SW480 (cell line): ENCODE data around the gene UBE2J2.
"Not testable (repeated sequence)": the region's sequence is repeated elsewhere in the genome, so short reads cannot be mapped to it uniquely, and the experiment has no call there.

ENCODE experiments used
- DNase-seq: peaks from one replicate; pipeline ENCODE4 v3.0.0-alpha.2; 2016; ENCODE audit warnings: low spot score

UBE2J2 gene

GRCh38 chr1:1255611-1256010, 18.0 kb downstream of the UBE2J2 start:
- DNase-seq = no peak

DNA sequence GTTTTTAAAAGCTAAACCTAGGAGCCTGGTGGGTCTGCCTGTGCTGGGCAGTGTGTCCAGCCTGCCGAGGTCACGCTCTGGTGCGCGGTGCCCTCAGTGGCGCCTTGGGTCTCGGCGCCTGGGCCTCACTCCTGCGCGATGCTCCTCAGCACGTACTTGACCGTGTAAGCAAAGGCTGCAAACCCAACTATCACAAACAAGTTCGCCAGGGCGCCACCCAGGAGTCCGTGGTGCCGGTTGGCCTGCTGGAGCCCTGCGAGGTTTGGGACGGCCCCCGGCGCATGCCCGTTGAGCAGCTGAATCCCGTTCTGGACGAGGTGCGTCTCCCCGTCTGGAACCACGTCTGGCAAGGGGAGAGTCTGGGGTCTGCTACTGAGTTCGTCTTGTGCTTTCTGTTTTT, 18.6 kb downstream of the UBE2J2 start:
- no peak for DNase-seq

GRCh38 chr1:1254667-1254998, 19.0 kb downstream of the UBE2J2 start:
- DNase-seq = peak; percentile 51

GRCh38 chr1:1253972-1254666, 19.5 kb downstream of the UBE2J2 start:
- DNase-seq = no peak

DNA sequence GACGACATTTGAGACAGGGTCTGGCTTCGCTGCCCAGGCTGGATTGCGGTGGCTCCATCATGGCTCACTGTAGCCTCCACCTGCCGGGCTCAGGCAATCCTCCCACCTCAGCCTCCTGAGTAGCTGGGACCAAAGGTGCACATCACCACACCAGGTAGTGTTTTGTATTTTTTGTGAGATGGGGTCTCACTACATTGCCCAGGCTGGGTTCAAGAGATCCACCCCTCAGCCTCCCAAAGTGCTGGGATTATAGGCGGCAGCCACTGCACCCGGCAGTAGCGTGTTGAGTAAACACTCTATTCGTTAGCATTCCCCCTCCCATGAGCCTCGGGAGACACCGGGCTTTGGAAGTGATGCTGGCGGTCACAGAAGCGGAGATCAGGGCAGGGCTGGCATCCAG, 20.3 kb downstream of the UBE2J2 start:
- no peak for DNase-seq

- DNase-seq = peak; percentile 71
Measured at GRCh38 chr1:1250786-1251284, 22.8 kb downstream of the UBE2J2 start.

GRCh38 chr1:1248009-1248913, 25.4 kb downstream of the UBE2J2 start:
- not testable (repeated sequence) for DNase-seq

DNA sequence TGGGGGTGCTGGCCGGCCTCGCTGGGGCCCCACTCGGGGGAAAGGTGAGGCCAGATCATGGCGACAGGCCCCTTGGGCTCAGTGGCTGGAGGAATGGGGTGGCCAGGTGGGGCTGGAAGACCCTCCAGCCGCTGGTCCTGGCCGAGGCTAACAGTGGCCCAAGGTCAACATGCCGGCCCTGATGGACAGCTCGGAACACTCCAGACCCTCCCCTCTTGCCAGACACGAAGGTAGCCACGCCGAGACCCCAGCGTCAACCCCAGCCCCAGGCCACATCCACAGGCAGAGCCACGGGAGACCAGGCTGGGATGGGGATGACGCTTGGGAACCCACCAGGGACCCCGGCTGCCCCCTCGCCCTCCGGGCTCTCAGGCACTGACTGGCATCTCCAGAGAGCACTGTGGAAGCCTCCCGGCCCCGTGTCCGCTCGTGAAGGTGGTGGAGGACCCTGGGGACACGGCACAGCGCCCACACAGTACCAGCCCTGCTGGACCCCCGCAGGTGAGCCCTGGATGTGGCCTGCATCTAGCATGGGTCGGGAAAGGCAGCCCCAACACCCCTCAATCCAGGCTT, 26.2 kb downstream of the UBE2J2 start:
- no peak for DNase-seq

- no peak for DNase-seq
Measured at GRCh38 chr1:1246577-1247340, 26.9 kb downstream of the UBE2J2 start, which contains the start of gene C1QTNF12. Gene C1QTNF12 (minus strand): TSS chr1:1246722. CDS start chr1:1246690, 32 bp downstream.

DNA sequence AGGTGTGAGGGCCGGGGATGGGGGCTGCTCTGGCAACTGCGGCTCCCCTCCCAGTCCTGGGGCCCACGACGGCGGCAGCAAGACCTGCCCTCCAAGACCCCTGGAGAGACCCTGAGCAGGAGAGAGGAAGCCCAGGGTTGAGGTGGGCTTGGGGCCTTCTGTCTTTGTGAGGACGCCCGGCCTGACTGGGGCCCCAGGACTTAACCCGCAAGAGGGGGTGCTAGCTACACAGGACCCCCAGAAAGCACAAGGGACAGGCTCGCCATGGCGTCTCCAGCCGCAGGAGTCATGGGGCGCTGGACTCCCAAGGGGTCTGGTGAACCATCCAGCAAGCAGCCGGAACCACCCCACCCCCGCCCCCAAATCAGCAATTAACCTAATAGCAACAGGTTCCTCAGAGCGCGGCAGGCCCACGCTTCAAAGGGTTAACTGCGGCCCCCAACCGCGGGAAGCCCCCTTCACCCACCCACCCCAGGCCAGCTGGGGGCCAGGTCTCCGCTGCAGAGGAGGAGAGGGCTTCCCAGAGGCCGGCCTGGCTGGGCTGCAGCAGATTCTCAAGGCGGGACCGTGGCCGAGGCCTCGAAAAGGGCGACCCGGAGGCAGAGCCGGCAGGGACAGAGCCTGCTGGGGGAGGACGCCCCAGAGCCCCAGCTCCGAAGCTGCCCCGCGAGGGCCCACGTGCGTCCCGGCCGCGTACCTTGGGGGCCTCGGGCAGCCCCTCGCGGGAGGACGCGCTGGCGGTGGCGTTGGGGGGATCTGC, 27.7 kb downstream of the UBE2J2 start:
- no peak for DNase-seq

DNA sequence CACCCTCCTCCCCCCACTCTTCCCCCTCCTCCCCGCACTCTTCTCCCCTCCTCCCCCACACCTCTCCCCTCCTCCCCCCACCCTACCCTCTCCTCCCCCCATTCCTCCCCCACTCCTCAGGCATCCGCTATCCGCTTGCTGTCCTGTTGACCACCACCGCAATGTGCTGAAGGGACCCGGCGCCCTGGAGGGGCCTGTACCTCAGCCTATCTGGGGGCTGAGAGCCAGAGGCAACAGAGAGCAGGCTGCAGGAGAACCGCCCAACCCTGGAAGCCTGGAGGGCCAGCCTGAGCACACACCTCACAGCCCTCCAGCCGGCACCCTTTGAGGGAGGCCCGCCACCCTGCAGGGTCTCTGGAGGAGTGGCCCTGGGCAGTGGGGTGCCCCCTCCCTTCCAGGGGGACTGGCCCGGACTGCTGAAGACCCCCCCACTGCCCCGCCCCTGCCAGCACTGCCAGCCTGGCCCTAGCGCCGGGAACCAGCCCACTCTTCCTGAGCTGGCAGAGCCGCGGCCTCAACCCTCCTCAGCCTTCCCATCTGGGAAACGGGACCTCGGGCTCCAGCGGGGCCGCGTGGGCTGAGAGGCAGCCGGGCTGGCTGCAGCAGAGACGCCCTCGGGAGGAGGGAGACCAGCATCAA, 28.4 kb downstream of the UBE2J2 start:
- no peak for DNase-seq

DNA sequence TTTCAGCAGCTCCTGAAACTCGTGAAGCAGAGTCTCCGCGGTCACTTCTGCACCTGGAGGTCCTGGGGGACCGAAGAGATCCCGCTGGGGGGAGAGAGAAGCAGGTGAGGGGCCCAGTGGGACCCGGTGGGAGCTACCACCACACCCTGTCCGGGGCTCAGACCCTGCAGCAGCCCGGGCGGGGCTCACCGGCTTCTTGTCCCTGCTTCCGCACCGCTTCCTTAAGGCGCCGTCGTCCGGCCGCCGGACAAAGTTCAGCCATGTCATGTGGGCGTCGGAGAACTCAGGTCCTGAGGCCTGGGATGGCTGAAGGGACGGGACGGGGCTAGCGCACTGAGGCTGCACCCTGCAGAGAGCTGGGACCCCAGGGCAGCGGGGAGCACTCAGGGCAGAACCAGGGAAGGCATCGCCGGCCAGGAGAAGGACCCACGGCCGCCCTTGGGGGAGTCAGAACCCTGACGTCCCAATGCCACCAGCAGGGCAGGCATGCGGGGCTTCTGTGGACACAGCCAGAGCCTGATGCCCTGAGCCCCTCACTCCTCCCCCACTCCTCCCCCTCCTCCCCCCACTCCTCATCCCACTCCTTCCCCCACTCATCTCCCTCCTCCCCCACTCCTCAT, 29.4 kb downstream of the UBE2J2 start:
- no peak for DNase-seq

GRCh38 chr1:1243807-1244191, 29.9 kb downstream of the UBE2J2 start:
- no peak for DNase-seq

GRCh38 chr1:1243266-1243660, 30.4 kb downstream of the UBE2J2 start:
- DNase-seq = no peak

- no peak for DNase-seq
Measured at GRCh38 chr1:1242461-1243265, 31.0 kb downstream of the UBE2J2 start.

GRCh38 chr1:1241588-1242219, 31.9 kb downstream of the UBE2J2 start:
- DNase-seq = no peak

DNA sequence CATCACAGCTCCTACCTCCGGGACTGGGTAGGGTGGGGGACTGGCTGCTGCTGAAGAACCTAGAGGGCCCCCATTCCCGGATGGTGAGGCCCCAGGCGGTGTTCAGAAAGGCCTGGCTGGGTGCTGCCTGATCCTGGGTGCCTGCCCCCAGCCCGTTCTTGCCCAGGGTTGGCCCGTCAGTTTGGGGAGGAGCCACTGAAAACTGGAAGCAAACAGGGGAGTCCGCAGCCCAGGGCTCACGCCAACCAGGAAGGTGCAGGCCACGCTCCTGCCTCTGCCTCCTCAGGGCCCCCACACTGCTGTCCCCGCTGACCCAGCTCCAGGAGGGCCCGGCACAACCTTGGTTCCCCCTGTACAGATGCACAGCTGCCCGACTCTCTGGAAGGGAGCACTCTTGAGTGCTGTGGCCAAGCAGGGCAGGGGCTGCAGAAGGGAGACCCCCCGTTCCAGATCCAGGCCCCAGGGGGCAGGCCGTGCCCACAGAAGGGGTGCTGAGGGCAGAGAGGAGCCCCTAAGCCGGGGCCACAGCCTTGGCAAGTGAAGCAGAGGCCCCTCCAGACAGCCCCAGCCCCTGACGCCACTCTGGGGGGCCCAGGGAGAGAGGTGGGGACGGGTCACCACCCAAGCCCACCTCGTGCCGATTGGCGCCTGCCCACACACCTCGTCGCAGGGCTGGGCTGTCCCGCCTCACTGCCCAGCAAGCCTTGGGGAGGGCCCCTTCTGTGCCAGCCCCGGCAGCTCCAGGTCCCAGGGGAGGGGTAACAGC, 32.6 kb downstream of the UBE2J2 start:
- DNase-seq = no peak

DNA sequence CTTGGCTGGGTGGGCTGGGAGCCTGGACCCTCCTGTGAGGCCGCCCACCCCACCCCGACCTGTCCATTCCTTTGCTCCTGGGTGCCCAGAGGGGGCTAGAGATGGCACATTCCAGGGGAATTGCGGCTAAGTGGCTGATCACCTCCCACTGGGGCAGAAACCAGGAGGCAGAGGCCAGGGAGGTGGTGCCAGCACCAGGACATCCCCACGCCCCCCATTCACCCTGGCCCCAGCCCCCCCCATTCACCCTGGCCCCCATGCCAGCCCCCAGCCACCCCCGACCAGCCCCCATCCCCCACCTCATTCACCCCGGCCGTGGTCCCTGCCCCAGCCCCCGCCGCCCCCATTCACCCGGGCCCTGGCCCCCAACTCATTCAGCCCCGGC, 33.3 kb downstream of the UBE2J2 start:
- DNase-seq = no peak
